Fibroblast of lung (primary cell): Measurements from ENCODE around the gene THEMIS2. TPM values are rescaled to one million over a fixed set of nuclear protein-coding genes. Genes with fewer than 3 reads are reported as not detected.

ENCODE experiments used
- DNase-seq, 2 donors: peaks; one replicate each; pipeline versions ENCODE4 v3.0.0 to v3.0.0-alpha.2; 2010; ENCODE audit warnings: low read depth in 2 of 2
- H2AFZ ChIP-seq: 2 replicates; pipeline ENCODE4 v1.5.1; 2012; ENCODE audit warnings: low read length, control low read depth, inconsistent platforms
- H3K27ac ChIP-seq: 2 replicates; pipeline ENCODE4 v1.5.1; 2011; ENCODE audit warnings: low read length, control low read depth; ENCODE audit not compliant: insufficient read depth
- H3K27me3 ChIP-seq: 2 replicates; pipeline ENCODE4 v1.5.1; 2011; ENCODE audit warnings: mild to moderate bottlenecking, low read length; ENCODE audit not compliant: control insufficient read depth, insufficient read depth
- H3K36me3 ChIP-seq: 2 replicates; pipeline ENCODE4 v1.5.1; 2011; ENCODE audit warnings: low read length; ENCODE audit not compliant: control insufficient read depth, insufficient read depth
- H3K4me1 ChIP-seq: 2 replicates; pipeline ENCODE4 v1.5.1; 2011; ENCODE audit warnings: low read length; ENCODE audit not compliant: control insufficient read depth, insufficient read depth; ENCODE audit errors: extremely low read depth
- H3K4me2 ChIP-seq: 2 replicates; pipeline ENCODE4 v1.5.1; 2011; ENCODE audit warnings: low read length, control low read depth; ENCODE audit not compliant: insufficient read depth; ENCODE audit errors: extremely low read depth
- H3K4me3 ChIP-seq, 4 experiments: fragments of 200-600 bp in 1 of 4; sonication (generic) in 1 of 4; replicated peaks in 1 of 4; 2 replicates each; pipeline ENCODE4 v1.5.1; 2011 to 2016; ENCODE audit warnings: low read length in 4 of 4, low read depth in 3 of 4, mild to moderate bottlenecking in 3 of 4, control low read depth in 2 of 4, inconsistent platforms in 1 of 4, mixed read lengths in 1 of 4; ENCODE audit not compliant: insufficient read depth in 1 of 4; ENCODE audit errors: control extremely low read depth in 1 of 4
- H3K79me2 ChIP-seq: 2 replicates; pipeline ENCODE4 v1.5.1; 2012; ENCODE audit warnings: mild to moderate bottlenecking, low read length, inconsistent platforms; ENCODE audit not compliant: control insufficient read depth, insufficient read depth
- H3K9ac ChIP-seq: 2 replicates; pipeline ENCODE4 v1.5.1; 2011; ENCODE audit warnings: mild to moderate bottlenecking, low read length, control low read depth; ENCODE audit not compliant: insufficient read depth
- H3K9me3 ChIP-seq: 2 replicates; pipeline ENCODE4 v1.5.1; 2012; ENCODE audit warnings: low read depth, low read length; ENCODE audit not compliant: control insufficient read depth, insufficient read depth
- H4K20me1 ChIP-seq: 2 replicates; pipeline ENCODE4 v1.5.1; 2011; ENCODE audit warnings: low read length; ENCODE audit not compliant: control insufficient read depth, insufficient read depth; ENCODE audit errors: extremely low read depth
- EZH2 ChIP-seq: IDR thresholded peaks from 2 replicates; pipeline ENCODE4 v1.5.1; 2012; ENCODE audit warnings: low read length, control low read depth, mild to moderate bottlenecking; ENCODE audit errors: missing control alignments
- polyA plus RNA-seq, 2 donors: library from polyadenylated mRNA; depleted of rRNA in 1 of 2; stranded (reverse) in 1 of 2; unstranded in 1 of 2; fragments of >200 nt; gene quantifications; 2 replicates each; pipeline ENCODE4 v1.2.1, GENCODE V29; 2011 to 2012; ENCODE audit warnings: missing spikeins in 1 of 2
- total RNA-seq: library from RNA; depleted of rRNA; stranded (reverse); fragments of >200 nt; gene quantifications from 2 replicates; pipeline ENCODE4 v1.2.1, GENCODE V29; 2014
- TF ChIP-seq, protein P1 (sequence below), 2 donors: IDR thresholded peaks in 1 of 2; conservative IDR thresholded peaks in 1 of 2; 1 replicate in 1 of 2; 2 replicates in 1 of 2; pipeline ENCODE4 v1.5.1; 2011 to 2012; ENCODE audit warnings: low read length in 2 of 2, control low read depth in 1 of 2, inconsistent platforms in 1 of 2, low read depth in 1 of 2, mild to moderate bottlenecking in 1 of 2

The THEMIS2 gene
- total and polyA plus RNA-seq, 2 donors (not counting 1 experiment from before 2014, with no cell fraction given): 4.0 to 43.6 TPM

DNA sequence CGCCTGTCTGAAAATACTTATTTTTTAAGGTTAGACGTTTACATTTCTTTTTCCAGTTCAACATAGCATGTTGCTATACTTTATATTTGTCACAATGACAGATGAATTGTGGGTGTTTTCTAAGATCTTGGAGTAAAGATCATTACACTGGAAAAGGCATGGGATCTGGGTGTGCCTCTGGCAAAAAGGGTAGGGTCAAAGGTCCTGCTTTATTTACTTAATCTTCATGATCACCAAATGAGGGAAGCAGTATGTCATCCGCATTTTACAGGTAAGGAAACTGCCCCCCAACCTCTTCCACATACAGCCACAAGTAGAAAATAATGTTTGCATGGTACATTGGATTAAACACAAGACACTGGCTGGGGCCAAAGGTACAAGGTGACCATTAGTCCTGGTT lies 49.9 kb downstream of the THEMIS2 start:
- Histone ChIP-seq H2AFZ (no peak overlapping the region), H3K9ac (no peak overlapping the region), H4K20me1 (no peaks in the 10 kb centered on the region), H3K36me3 (no peaks in the 10 kb centered on the region), H3K4me3 (no peak overlapping the region), H3K4me2 (no peak overlapping the region), H3K27me3 (no peaks in the 10 kb centered on the region), H3K27ac (no peak overlapping the region), H3K4me1 (no peaks in the 10 kb centered on the region), H3K9me3 (no peaks in the 10 kb centered on the region), H3K79me2 (no peaks in the 10 kb centered on the region)
- DNase-seq: no peak
- TF ChIP-seq, protein P1, sequence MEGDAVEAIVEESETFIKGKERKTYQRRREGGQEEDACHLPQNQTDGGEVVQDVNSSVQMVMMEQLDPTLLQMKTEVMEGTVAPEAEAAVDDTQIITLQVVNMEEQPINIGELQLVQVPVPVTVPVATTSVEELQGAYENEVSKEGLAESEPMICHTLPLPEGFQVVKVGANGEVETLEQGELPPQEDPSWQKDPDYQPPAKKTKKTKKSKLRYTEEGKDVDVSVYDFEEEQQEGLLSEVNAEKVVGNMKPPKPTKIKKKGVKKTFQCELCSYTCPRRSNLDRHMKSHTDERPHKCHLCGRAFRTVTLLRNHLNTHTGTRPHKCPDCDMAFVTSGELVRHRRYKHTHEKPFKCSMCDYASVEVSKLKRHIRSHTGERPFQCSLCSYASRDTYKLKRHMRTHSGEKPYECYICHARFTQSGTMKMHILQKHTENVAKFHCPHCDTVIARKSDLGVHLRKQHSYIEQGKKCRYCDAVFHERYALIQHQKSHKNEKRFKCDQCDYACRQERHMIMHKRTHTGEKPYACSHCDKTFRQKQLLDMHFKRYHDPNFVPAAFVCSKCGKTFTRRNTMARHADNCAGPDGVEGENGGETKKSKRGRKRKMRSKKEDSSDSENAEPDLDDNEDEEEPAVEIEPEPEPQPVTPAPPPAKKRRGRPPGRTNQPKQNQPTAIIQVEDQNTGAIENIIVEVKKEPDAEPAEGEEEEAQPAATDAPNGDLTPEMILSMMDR (conservative IDR thresholded peaks at IDR 0.05 in 1 of 2, IDR thresholded peaks at IDR 0.05 in 1 of 2; ENCODE audit: low read depth in 1 of 2, low read length in 2 of 2): no peak
- TF ChIP-seq EZH2: no peak

DNA sequence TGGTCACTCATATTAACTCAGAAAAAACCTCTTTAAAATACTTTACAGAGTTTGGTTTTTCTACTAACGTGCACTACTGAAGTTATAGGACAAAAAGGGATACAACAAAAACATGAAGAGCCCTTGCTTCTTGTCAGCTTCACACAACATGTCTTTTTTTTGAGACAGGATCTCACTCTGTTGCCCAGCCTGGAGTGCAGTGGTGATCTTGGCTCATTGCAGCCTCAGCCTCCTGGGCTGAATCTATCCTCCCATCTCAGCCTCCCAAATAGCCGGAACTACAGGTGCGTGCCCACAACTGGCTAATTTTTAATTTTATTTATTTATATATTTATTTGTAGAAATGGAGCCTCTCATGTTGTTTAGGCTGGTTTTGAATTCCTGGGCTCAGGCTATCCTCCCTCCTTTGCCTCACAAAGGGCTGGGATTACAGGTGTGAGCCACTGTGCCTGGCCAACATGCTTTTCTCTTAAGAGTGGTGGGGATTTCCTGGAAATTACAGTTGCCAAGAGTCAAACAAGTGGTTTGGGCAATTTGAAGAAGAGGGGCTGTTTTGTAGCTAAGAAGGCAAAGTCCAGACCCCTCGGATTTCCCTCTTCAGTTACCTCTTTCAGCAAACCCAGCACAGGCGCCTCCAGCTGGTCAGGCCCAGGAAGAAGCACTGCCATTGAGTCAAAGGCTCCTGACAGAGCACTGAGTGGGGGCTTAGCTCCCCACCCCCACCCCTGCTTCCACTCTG lies 56.0 kb downstream of the THEMIS2 start:
- Histone ChIP-seq H3K27ac (no peak overlapping the region), H2AFZ (no peak overlapping the region), H3K27me3 (no peaks in the 10 kb centered on the region), H3K4me3 (no peak overlapping the region), H3K36me3 (no peaks in the 10 kb centered on the region), H4K20me1 (no peaks in the 10 kb centered on the region), H3K79me2 (no peaks in the 10 kb centered on the region), H3K4me1 (no peaks in the 10 kb centered on the region), H3K9ac (no peak overlapping the region), H3K9me3 (no peaks in the 10 kb centered on the region), H3K4me2 (no peak overlapping the region)
- peak in 1 of 2 donors; percentile 32 for DNase-seq
- TF ChIP-seq, protein P1 (conservative IDR thresholded peaks at IDR 0.05 in 1 of 2, IDR thresholded peaks at IDR 0.05 in 1 of 2; ENCODE audit: low read depth in 1 of 2, low read length in 2 of 2): no peak
- no peak for TF ChIP-seq EZH2

DNA sequence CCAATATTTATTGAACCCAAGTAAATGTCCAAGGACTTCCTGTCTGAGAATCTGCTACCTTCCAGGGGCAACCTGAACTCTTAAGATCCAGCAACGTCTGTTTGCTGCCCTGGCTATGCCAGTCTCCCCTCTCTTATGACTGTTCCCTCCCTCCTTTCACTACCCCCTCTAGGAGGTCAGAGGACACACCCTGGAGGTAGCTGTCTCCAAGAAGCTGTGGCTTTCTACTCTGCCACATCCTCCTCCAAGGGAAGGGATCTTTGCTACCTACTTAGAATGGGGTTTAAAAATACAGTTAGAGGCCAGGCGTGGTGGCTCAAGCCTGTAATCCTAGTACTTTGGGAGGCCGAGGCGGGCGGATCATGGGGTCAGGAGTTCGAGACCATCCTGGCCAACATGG lies 58.8 kb downstream of the THEMIS2 start:
- H3K36me3 ChIP-seq: no peaks in the 10 kb centered on the region
- H3K4me2 ChIP-seq: no peak overlapping the region
- H2AFZ ChIP-seq: no peak overlapping the region
- H3K79me2 ChIP-seq: no peaks in the 10 kb centered on the region
- TF ChIP-seq, protein P1 (conservative IDR thresholded peaks at IDR 0.05 in 1 of 2, IDR thresholded peaks at IDR 0.05 in 1 of 2; ENCODE audit: low read depth in 1 of 2, low read length in 2 of 2): no peak
- TF ChIP-seq EZH2: no peak
- no peaks in the 10 kb centered on the region for H3K9me3 ChIP-seq
- H3K27ac ChIP-seq: no peak overlapping the region
- H3K4me3 ChIP-seq: no peak overlapping the region
- H3K4me1 ChIP-seq: no peaks in the 10 kb centered on the region
- no peak for DNase-seq
- peaks cover 13% of the 10 kb centered on the region for H3K27me3 ChIP-seq
- H4K20me1 ChIP-seq: no peaks in the 10 kb centered on the region
- no peak overlapping the region for H3K9ac ChIP-seq
